B cell (primary cell): ENCODE data around the gene TMEM14B. TPM values are rescaled to one million over a fixed set of nuclear protein-coding genes. Genes with fewer than 3 reads are reported as not detected.
"Not testable (repeated sequence)": the region's sequence is repeated elsewhere in the genome, so short reads cannot be mapped to it uniquely, and the experiment has no call there.

Experiments used
- ATAC-seq: fragments of 200-7000 bp; cut with Tn5 transposase; one replicate; pipeline ENCODE4 v1.10.0; 2021; ENCODE audit warnings: low read depth, mild to moderate bottlenecking, moderate number of reproducible peaks, moderate library complexity
- CTCF ChIA-PET: fragments of 350-600 bp; sonication (Branson Sonifier 250); formaldehyde crosslinking; loops from one replicate; lab custom pipeline; 2021; ENCODE audit warnings: antibody characterized with exemption, inconsistent platforms; lab: Charles Lee
- POLR2A ChIA-PET: fragments of 350-600 bp; sonication (Branson Sonifier 250); formaldehyde crosslinking; loops from one replicate; lab custom pipeline; 2021; ENCODE audit warnings: antibody characterized with exemption; lab: Charles Lee
- DNase-seq: peaks from one replicate; pipeline ENCODE4 v3.0.0; 2013
- H2AFZ ChIP-seq: 2 replicates; pipeline ENCODE4 v1.6.1; 2012; ENCODE audit warnings: mild to moderate bottlenecking, low read depth, low read length; ENCODE audit not compliant: insufficient read depth, poor library complexity, severe bottlenecking
- H3K27ac ChIP-seq, 2 donors: 1 replicate in 1 of 2; 2 replicates in 1 of 2; pipeline ENCODE4 v1.5.1; 2012 to 2013; ENCODE audit warnings: low read length in 2 of 2, mild to moderate bottlenecking in 2 of 2, moderate library complexity in 1 of 2
- H3K27me3 ChIP-seq, 4 experiments: fragments of 200-600 bp in 1 of 4; sonication (generic) in 1 of 4; replicated peaks in 1 of 4; 1 replicate in 2 of 4; 2 replicates in 2 of 4; pipeline versions ENCODE4 v1.6.1 to v1.7.0; 2013 to 2016; ENCODE audit warnings: low read length in 3 of 4, mild to moderate bottlenecking in 2 of 4, mixed read lengths in 1 of 4, moderate library complexity in 1 of 4; ENCODE audit not compliant: insufficient read depth in 4 of 4, control insufficient read depth in 3 of 4; ENCODE audit errors: control extremely low read depth in 1 of 4
- H3K36me3 ChIP-seq, 2 experiments: replicated peaks in 1 of 2; 1 replicate in 1 of 2; 2 replicates in 1 of 2; pipeline versions ENCODE4 v1.6.1 to v1.7.1; 2013; ENCODE audit warnings: low read length in 1 of 2; ENCODE audit not compliant: insufficient read depth in 2 of 2, control insufficient read depth in 1 of 2; ENCODE audit errors: control extremely low read depth in 1 of 2, extremely low read depth in 1 of 2
- H3K4me1 ChIP-seq, 2 donors: fragments of 200-600 bp in 1 of 2; sonication (generic) in 1 of 2; 1 replicate in 1 of 2; 2 replicates in 1 of 2; pipeline versions ENCODE4 v1.5.1 to v1.6.1; 2013 to 2017; ENCODE audit warnings: low read length in 2 of 2; ENCODE audit not compliant: control insufficient read depth in 2 of 2, insufficient read depth in 2 of 2
- H3K4me2 ChIP-seq: replicated peaks from 2 replicates; pipeline ENCODE3; 2012; ENCODE audit warnings: mild to moderate bottlenecking, low read depth, low read length; ENCODE audit not compliant: poor library complexity, severe bottlenecking
- H3K4me3 ChIP-seq, 5 experiments: fragments of 200-600 bp in 1 of 5; sonication (generic) in 1 of 5; 1 replicate in 3 of 5; 2 replicates in 2 of 5; pipeline versions ENCODE4 v1.5.1 to v1.7.0; 2011 to 2016; ENCODE audit warnings: low read length in 4 of 5, mild to moderate bottlenecking in 4 of 5, low read depth in 2 of 5, control low read depth in 1 of 5, moderate library complexity in 1 of 5; ENCODE audit not compliant: insufficient read depth in 1 of 5; ENCODE audit errors: control extremely low read depth in 1 of 5, extremely low read depth in 1 of 5
- H3K79me2 ChIP-seq: fragments of 200-600 bp; sonication (generic); one replicate; pipeline ENCODE4 v1.6.0; 2016; ENCODE audit warnings: low read length; ENCODE audit not compliant: control insufficient read depth, insufficient read depth
- H3K9ac ChIP-seq: fragments of 200-600 bp; sonication (generic); 2 replicates; pipeline ENCODE4 v1.6.1; 2017; ENCODE audit warnings: mild to moderate bottlenecking, low read length, moderate library complexity
- H3K9me3 ChIP-seq, 3 donors: one replicate each; pipeline versions ENCODE4 v1.6.1 to v1.7.1; 2013; ENCODE audit warnings: low read length in 2 of 3; ENCODE audit not compliant: control insufficient read depth in 2 of 3, insufficient read depth in 1 of 3; ENCODE audit errors: control extremely low read depth in 1 of 3
- H4K20me1 ChIP-seq: 2 replicates; pipeline ENCODE4 v1.6.0; 2012; ENCODE audit warnings: mild to moderate bottlenecking, low read length; ENCODE audit not compliant: insufficient read depth, control insufficient read depth, poor library complexity, severe bottlenecking
- H3K27ac Mint-ChIP-seq: one replicate; pipeline ENCODE4 v1.8.0; 2021; ENCODE audit warnings: mixed read lengths
- H3K27me3 Mint-ChIP-seq: one replicate; pipeline ENCODE4 v1.8.0; 2021; ENCODE audit warnings: mixed read lengths
- H3K4me1 Mint-ChIP-seq: one replicate; pipeline ENCODE4 v1.8.0; 2021; ENCODE audit warnings: mixed read lengths
- H3K4me3 Mint-ChIP-seq: one replicate; pipeline ENCODE4 v1.8.0; 2021; ENCODE audit warnings: mixed read lengths
- H3K9me3 Mint-ChIP-seq: one replicate; pipeline ENCODE4 v1.8.0; 2022; ENCODE audit warnings: mixed read lengths; ENCODE audit not compliant: insufficient read depth
- CTCF ChIP-seq: fragments of 200-600 bp; IDR thresholded peaks from one replicate; pipeline ENCODE4 v1.8.0; 2022; ENCODE audit warnings: antibody characterized with exemption, mild to moderate bottlenecking
- EZH2 ChIP-seq: IDR thresholded peaks from 2 replicates; pipeline ENCODE4 v1.6.1; 2012; ENCODE audit warnings: borderline replicate concordance, low read depth, mild to moderate bottlenecking, moderate library complexity, low read length; ENCODE audit not compliant: insufficient read depth, poor library complexity, severe bottlenecking
- WGBS: methylation state at CpG from one replicate; pipeline ENCODE4 v1.1.5; 2013; ENCODE audit warnings: missing lambda C conversion rate; ENCODE audit not compliant: insufficient coverage; 5-methylcytosine and 5-hydroxymethylcytosine counted together
- intact Hi-C: fragments of 100-400 bp; cut with micrococcal nuclease; formaldehyde crosslinking; loops from one replicate; pipeline ENCODE4 v1.10.0; 2022
- polyA plus RNA-seq: library from polyadenylated mRNA; depleted of rRNA; stranded (reverse); fragments of >200 nt; gene quantifications from 2 replicates; pipeline ENCODE4 v1.2.3, GENCODE V29; 2012
- total RNA-seq, 2 donors: library from RNA; stranded (reverse); fragments of 120-200 nt in 1 of 2; gene quantifications; 1 replicate in 1 of 2; 2 replicates in 1 of 2; pipeline versions ENCODE4 v1.2.3 to v1.2.4, GENCODE V29; 2013 to 2022

The TMEM14B gene
- total and polyA plus RNA-seq, 2 donors (not counting 1 experiment from before 2014, with no cell fraction given), result 40.8 to 58.5 TPM

GRCh38 chr6:10720960-10721849 is 26.4 kb upstream of the TMEM14B start:
- ChIA-PET CTCF (interaction anchor here (0.6 to 3.0 kb wide), 5 partner anchors 13 to 211 kb away, joined by 3 to 12 read pairs (median 3); partner anchors contain the start of genes C6orf52, PAK1IP1 and TMEM14B), POLR2A (interaction anchor here (0.8 to 3.0 kb wide), 4 partner anchors 26 to 186 kb away, joined by 3 to 16 read pairs (median 4); partner anchors contain the start of genes C6orf52, PAK1IP1 and TMEM14B)
- intact Hi-C loops, H3K9me3 Mint-ChIP-seq, H3K27me3 ChIP-seq, ATAC-seq, H3K36me3 ChIP-seq, H3K27me3 Mint-ChIP-seq, H4K20me1 ChIP-seq: not testable (repeated sequence)
- peak overlapping the region; percentile 82 for H3K27ac Mint-ChIP-seq
- peak; percentile 12 for DNase-seq
- Histone ChIP-seq H3K27ac (peak overlapping the region; percentile 50 to 65), H2AFZ (peak overlapping the region; percentile 91), H3K4me3 (peak overlapping the region in 4 of 5 experiments; percentile 53 to 73 (median 66)), H3K4me2 (peak overlapping the region; percentile 88), H3K9ac (peak overlapping the region; percentile 70), H3K9me3 (peaks cover 0 to 20% (median 7%) of the 10 kb centered on the region in 3 donors), H3K4me1 (peaks cover 16 to 31% of the 10 kb centered on the region in 2 donors), H3K79me2 (peaks cover 23% of the 10 kb centered on the region)
- H3K4me3 Mint-ChIP-seq, result peak overlapping the region; percentile 98
- WGBS, result 99% methylated on average over 11 of the region's 17 CpGs
- peaks cover 38% of the 10 kb centered on the region for H3K4me1 Mint-ChIP-seq

- peak overlapping the region in 4 of 5 experiments; percentile 52 to 82 (median 73) for H3K4me3 ChIP-seq
- 94% methylated on average over 9 of the region's 11 CpGs for WGBS
- Mint-ChIP-seq H3K27ac (peak overlapping the region; percentile 95), H3K9me3 (peaks cover 3% of the 10 kb centered on the region), H3K4me3 (peak overlapping the region; percentile 98), H3K27me3 (no peaks in the 10 kb centered on the region), H3K4me1 (peaks cover 39% of the 10 kb centered on the region)
- CTCF ChIA-PET, result interaction anchor here (0.6 to 3.0 kb wide), 4 partner anchors 14 to 212 kb away, joined by 3 to 12 read pairs (median 8); partner anchors contain the start of genes C6orf52 and PAK1IP1
- H4K20me1 ChIP-seq, result no peaks in the 10 kb centered on the region
- H3K36me3 ChIP-seq, result peaks cover 0 to 10% of the 10 kb centered on the region in 2 experiments
- TF ChIP-seq CTCF, result no peak
- TF ChIP-seq EZH2, result no peak
- H3K27ac ChIP-seq, result peak overlapping the region; percentile 1 to 67
- peak overlapping the region; percentile 91 for H2AFZ ChIP-seq
- H3K79me2 ChIP-seq, result peaks cover 26% of the 10 kb centered on the region
- ATAC-seq, result no peak
- POLR2A ChIA-PET, result interaction anchor here (1.0 to 3.0 kb wide), 4 partner anchors 25 to 187 kb away, joined by 4 to 16 read pairs (median 4); partner anchors contain the start of genes C6orf52, PAK1IP1 and TMEM14B
- H3K9ac ChIP-seq, result peak overlapping the region; percentile 82
- H3K4me2 ChIP-seq, result peak overlapping the region; percentile 88
- H3K9me3 ChIP-seq, result peaks cover 0 to 20% (median 7%) of the 10 kb centered on the region in 3 donors
- peaks cover 16 to 31% of the 10 kb centered on the region in 2 donors for H3K4me1 ChIP-seq
- H3K27me3 ChIP-seq, result no peaks in the 10 kb centered on the region
- intact Hi-C loops, result no loop called here
- peak; percentile 11 for DNase-seq
Observed at GRCh38 chr6:10721850-10722569, 25.6 kb upstream of the TMEM14B start.
